HepG2 (cell line): ENCODE data around the gene WTAP. TPM values are rescaled to one million over a fixed set of nuclear protein-coding genes. Genes with fewer than 3 reads are reported as not detected.

ENCODE experiments used
- ADNP ChIP-seq: sonication (generic); formaldehyde crosslinking; IDR thresholded peaks from 2 replicates; pipeline ENCODE4 v1.4.0; 2020; ENCODE audit warnings: missing genetic modification reagents
- AKAP8 ChIP-seq: sonication (generic); formaldehyde crosslinking; IDR thresholded peaks from 2 replicates; pipeline ENCODE4 v1.5.1; 2020; ENCODE audit warnings: mild to moderate bottlenecking, missing genetic modification reagents
- CENPT ChIP-seq: sonication (generic); formaldehyde crosslinking; IDR thresholded peaks from 2 replicates; pipeline ENCODE4 v1.8.0; 2022; ENCODE audit warnings: low read depth, mild to moderate bottlenecking, moderate library complexity, missing genetic modification reagents
- GPN1 ChIP-seq: sonication (generic); formaldehyde crosslinking; IDR thresholded peaks from 2 replicates; pipeline ENCODE4 v1.5.1; 2020; ENCODE audit warnings: missing genetic modification reagents, borderline replicate concordance
- HOXA3 ChIP-seq: sonication (generic); formaldehyde crosslinking; IDR thresholded peaks from 2 replicates; pipeline ENCODE4 v1.5.0; 2020; ENCODE audit warnings: missing genetic modification reagents
- JUNB ChIP-seq: sonication (generic); formaldehyde crosslinking; IDR thresholded peaks from 2 replicates; pipeline ENCODE4 v1.8.0; 2022; ENCODE audit warnings: missing genetic modification reagents, mild to moderate bottlenecking, borderline replicate concordance
- KLF16 ChIP-seq, 2 experiments: sonication (generic) in 1 of 2; formaldehyde crosslinking in 1 of 2; IDR thresholded peaks; 2 replicates each; pipeline versions ENCODE4 v1.6.1 to v1.8.0; 2016 to 2023; ENCODE audit warnings: missing genetic modification reagents in 2 of 2, missing compliant biosample characterization in 1 of 2
- PITX1 ChIP-seq: sonication (generic); formaldehyde crosslinking; IDR thresholded peaks from 2 replicates; pipeline ENCODE4 v1.5.1; 2020; ENCODE audit warnings: mild to moderate bottlenecking, missing genetic modification reagents
- SP4 ChIP-seq: sonication (generic); formaldehyde crosslinking; IDR thresholded peaks from 2 replicates; pipeline ENCODE4 v1.8.1; 2023; ENCODE audit warnings: mild to moderate bottlenecking, missing genetic modification reagents
- SP5 ChIP-seq: IDR thresholded peaks from 2 replicates; pipeline ENCODE4 v1.6.1; 2016; ENCODE audit warnings: low read depth, borderline replicate concordance
- ZBTB1 ChIP-seq: sonication (generic); formaldehyde crosslinking; IDR thresholded peaks from 2 replicates; pipeline ENCODE4 v1.4.0; 2020; ENCODE audit warnings: missing genetic modification reagents, borderline replicate concordance
- ZBTB46 ChIP-seq: sonication (generic); formaldehyde crosslinking; IDR thresholded peaks from 2 replicates; pipeline ENCODE4 v1.4.0; 2020; ENCODE audit warnings: mild to moderate bottlenecking, missing genetic modification reagents, borderline replicate concordance
- ZNF232 ChIP-seq: sonication (generic); formaldehyde crosslinking; IDR thresholded peaks from 2 replicates; pipeline ENCODE4 v1.4.0; 2020; ENCODE audit warnings: missing genetic modification reagents, borderline replicate concordance
- ZNF337 ChIP-seq: sonication (generic); formaldehyde crosslinking; IDR thresholded peaks from 2 replicates; pipeline ENCODE4 v1.5.1; 2020; ENCODE audit warnings: missing genetic modification reagents, low read depth, mild to moderate bottlenecking, borderline replicate concordance
- ZNF354B ChIP-seq: sonication (generic); formaldehyde crosslinking; IDR thresholded peaks from 2 replicates; pipeline ENCODE4 v1.8.0; 2022; ENCODE audit warnings: mild to moderate bottlenecking, missing genetic modification reagents
- ZNF451 ChIP-seq: sonication (generic); formaldehyde crosslinking; IDR thresholded peaks from 2 replicates; pipeline ENCODE4 v1.5.0; 2020; ENCODE audit warnings: mild to moderate bottlenecking, missing genetic modification reagents
- ZNF543 ChIP-seq: sonication (generic); formaldehyde crosslinking; IDR thresholded peaks from 2 replicates; pipeline ENCODE4 v1.4.0; 2020; ENCODE audit warnings: mild to moderate bottlenecking, missing genetic modification reagents
- ZNF775 ChIP-seq: sonication (generic); formaldehyde crosslinking; IDR thresholded peaks from 2 replicates; pipeline ENCODE4 v1.4.0; 2020; ENCODE audit warnings: missing genetic modification reagents, mild to moderate bottlenecking, moderate library complexity, borderline replicate concordance
- polyA plus RNA-seq, 8 experiments: library from polyadenylated mRNA; depleted of rRNA in 3 of 8; stranded (reverse) in 7 of 8; unstranded in 1 of 8; fragments of >200 nt; fragmentation: Illumina TruSeq in 4 of 8; extraction: Trizol in 4 of 8; gene quantifications; 2 replicates each; pipeline versions ENCODE4 v1.2.1 to v1.2.3, GENCODE V29; 2011 to 2016; ENCODE audit warnings: low read depth in 4 of 8, missing spikeins in 1 of 8, mixed read lengths in 1 of 8; ENCODE audit not compliant: insufficient read depth in 1 of 8
- total RNA-seq, 5 experiments: library from RNA; depleted of rRNA; stranded (reverse); fragments of >200 nt; fragmentation: Illumina TruSeq; extraction: Trizol; gene quantifications; 2 replicates each; pipeline ENCODE4 v1.2.3, GENCODE V29; 2016; ENCODE audit warnings: low read depth in 1 of 5
- TF ChIP-seq, protein P1 (sequence below): sonication (generic); formaldehyde crosslinking; IDR thresholded peaks from 2 replicates; pipeline ENCODE4 v1.4.0; 2020; ENCODE audit warnings: mild to moderate bottlenecking, missing genetic modification reagents
- TF ChIP-seq, protein P2 (sequence below): sonication (generic); formaldehyde crosslinking; IDR thresholded peaks from 2 replicates; pipeline ENCODE4 v1.4.0; 2020; ENCODE audit warnings: mild to moderate bottlenecking, missing genetic modification reagents
- TF ChIP-seq, protein P3 (sequence below): sonication (generic); formaldehyde crosslinking; IDR thresholded peaks from 2 replicates; pipeline ENCODE4 v1.4.0; 2020; ENCODE audit warnings: missing genetic modification reagents

The WTAP gene
- total and polyA plus RNA-seq, 2 of the 13 experiments (the other 11 are each of a cell fraction or from before 2014, with no cell fraction given): 31.6 to 167 TPM

DNA sequence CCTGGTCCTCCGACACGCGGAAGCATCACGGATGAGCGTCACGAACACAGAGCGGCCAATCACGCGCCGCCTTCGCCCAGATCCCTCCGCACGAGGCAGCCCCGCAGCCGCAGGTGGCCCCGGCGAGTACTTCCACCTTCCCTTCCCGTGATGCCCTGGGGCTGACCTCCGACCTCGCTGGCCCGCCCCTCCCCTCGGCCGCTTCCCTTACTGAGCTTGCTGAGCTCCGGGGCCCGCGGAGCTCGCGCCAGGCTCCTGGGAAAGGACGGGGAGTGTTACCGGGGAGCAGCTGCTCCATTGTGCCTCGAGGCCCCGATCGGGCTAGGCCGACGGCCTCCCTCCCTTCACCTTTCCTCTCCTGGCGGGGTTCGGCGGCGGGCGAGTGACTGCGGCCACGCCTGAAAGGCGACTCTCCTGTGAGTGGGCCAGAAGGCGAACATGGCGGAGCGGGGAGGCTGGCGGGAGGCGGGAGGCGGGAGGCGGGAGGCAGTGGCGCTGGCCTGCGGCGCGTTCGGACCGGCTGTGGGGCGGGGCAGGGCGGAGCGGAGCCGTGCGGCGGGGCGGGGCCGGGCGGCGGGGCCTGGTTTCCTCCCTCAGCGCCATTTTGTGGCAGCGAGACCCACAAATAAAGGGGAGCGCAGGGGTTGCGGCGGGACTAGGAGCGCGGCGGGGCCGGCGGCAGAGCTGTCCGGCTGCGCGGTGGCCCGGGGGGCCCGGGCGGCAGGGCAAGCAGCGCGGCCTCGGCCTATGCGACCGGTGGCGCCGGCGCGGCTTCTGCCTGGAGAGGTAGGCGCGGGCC is at the start of gene WTAP (continued):
- TF ChIP-seq, protein P1, sequence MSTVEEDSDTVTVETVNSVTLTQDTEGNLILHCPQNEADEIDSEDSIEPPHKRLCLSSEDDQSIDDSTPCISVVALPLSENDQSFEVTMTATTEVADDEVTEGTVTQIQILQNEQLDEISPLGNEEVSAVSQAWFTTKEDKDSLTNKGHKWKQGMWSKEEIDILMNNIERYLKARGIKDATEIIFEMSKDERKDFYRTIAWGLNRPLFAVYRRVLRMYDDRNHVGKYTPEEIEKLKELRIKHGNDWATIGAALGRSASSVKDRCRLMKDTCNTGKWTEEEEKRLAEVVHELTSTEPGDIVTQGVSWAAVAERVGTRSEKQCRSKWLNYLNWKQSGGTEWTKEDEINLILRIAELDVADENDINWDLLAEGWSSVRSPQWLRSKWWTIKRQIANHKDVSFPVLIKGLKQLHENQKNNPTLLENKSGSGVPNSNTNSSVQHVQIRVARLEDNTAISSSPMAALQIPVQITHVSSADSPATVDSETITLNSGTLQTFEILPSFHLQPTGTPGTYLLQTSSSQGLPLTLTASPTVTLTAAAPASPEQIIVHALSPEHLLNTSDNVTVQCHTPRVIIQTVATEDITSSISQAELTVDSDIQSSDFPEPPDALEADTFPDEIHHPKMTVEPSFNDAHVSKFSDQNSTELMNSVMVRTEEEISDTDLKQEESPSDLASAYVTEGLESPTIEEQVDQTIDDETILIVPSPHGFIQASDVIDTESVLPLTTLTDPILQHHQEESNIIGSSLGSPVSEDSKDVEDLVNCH (CRISPR knock-in tag): peak; percentile 29; the same call in 1 of the 2 replicates
- TF ChIP-seq ZBTB46 (peak; percentile 22; the same call in 1 of the 2 replicates), ZBTB1 (CRISPR knock-in tag) (peak; percentile 92), PITX1 (peak; percentile 97), ZNF543 (peak; percentile 97), ZNF775 (CRISPR knock-in tag) (peak; percentile 95), AKAP8 (CRISPR knock-in tag) (peak; percentile 91), ZNF337 (CRISPR knock-in tag) (peak; percentile 99; the same call in 1 of the 2 replicates), JUNB (CRISPR knock-in tag) (no peak), ZNF232 (CRISPR knock-in tag) (peak; percentile 99), SP4 (CRISPR knock-in tag) (peak; percentile 91), HOXA3 (CRISPR knock-in tag) (peak; percentile 99), CENPT (peak; percentile 96), GPN1 (CRISPR knock-in tag) (peak; percentile 64; the same call in 1 of the 2 replicates), ZNF354B (CRISPR knock-in tag) (0 out of 2 replicates have a peak, but pooled peaks have one; percentile 85), SP5 (peak; percentile 95), ADNP (CRISPR knock-in tag) (no peak), KLF16 (CRISPR knock-in tag; IDR thresholded peaks at IDR 0.05) (peak; percentile 95 to 100), ZNF451 (peak; percentile 96)
- TF ChIP-seq, protein P2, sequence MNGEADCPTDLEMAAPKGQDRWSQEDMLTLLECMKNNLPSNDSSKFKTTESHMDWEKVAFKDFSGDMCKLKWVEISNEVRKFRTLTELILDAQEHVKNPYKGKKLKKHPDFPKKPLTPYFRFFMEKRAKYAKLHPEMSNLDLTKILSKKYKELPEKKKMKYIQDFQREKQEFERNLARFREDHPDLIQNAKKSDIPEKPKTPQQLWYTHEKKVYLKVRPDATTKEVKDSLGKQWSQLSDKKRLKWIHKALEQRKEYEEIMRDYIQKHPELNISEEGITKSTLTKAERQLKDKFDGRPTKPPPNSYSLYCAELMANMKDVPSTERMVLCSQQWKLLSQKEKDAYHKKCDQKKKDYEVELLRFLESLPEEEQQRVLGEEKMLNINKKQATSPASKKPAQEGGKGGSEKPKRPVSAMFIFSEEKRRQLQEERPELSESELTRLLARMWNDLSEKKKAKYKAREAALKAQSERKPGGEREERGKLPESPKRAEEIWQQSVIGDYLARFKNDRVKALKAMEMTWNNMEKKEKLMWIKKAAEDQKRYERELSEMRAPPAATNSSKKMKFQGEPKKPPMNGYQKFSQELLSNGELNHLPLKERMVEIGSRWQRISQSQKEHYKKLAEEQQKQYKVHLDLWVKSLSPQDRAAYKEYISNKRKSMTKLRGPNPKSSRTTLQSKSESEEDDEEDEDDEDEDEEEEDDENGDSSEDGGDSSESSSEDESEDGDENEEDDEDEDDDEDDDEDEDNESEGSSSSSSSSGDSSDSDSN (CRISPR knock-in tag): peak; percentile 89
- TF ChIP-seq, protein P3, sequence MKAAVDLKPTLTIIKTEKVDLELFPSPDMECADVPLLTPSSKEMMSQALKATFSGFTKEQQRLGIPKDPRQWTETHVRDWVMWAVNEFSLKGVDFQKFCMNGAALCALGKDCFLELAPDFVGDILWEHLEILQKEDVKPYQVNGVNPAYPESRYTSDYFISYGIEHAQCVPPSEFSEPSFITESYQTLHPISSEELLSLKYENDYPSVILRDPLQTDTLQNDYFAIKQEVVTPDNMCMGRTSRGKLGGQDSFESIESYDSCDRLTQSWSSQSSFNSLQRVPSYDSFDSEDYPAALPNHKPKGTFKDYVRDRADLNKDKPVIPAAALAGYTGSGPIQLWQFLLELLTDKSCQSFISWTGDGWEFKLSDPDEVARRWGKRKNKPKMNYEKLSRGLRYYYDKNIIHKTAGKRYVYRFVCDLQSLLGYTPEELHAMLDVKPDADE (CRISPR knock-in tag): peak; percentile 76; the same call in 1 of the 2 replicates
